ENCODE measurements around the gene LYVE1.

DNA sequence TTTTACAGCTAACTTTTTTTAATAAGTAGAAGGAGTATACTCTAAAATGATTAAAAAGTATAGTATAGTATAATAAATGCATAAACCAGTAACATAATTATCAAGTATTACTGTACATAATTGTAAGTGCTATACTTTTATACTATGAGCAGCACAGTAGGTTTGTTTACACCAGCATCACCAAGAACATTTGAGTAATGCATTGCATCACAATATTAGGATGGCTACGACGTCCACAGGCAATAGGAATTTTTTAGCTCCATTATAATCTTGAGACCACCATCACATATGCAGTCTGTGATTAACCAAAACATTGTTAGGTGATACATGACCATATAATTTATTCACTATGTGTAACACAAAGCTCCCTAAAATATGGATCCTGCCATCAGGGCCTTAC lies 47.9 kb downstream of the LYVE1 start:
- TF ChIP-seq, protein P1, sequence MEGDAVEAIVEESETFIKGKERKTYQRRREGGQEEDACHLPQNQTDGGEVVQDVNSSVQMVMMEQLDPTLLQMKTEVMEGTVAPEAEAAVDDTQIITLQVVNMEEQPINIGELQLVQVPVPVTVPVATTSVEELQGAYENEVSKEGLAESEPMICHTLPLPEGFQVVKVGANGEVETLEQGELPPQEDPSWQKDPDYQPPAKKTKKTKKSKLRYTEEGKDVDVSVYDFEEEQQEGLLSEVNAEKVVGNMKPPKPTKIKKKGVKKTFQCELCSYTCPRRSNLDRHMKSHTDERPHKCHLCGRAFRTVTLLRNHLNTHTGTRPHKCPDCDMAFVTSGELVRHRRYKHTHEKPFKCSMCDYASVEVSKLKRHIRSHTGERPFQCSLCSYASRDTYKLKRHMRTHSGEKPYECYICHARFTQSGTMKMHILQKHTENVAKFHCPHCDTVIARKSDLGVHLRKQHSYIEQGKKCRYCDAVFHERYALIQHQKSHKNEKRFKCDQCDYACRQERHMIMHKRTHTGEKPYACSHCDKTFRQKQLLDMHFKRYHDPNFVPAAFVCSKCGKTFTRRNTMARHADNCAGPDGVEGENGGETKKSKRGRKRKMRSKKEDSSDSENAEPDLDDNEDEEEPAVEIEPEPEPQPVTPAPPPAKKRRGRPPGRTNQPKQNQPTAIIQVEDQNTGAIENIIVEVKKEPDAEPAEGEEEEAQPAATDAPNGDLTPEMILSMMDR (IDR thresholded peaks at IDR 0.05 in 4 of 5, conservative IDR thresholded peaks at IDR 0.05 in 1 of 5), result no peak
- TF ChIP-seq POLR2A (IDR thresholded peaks at IDR 0.05), result no peak
